Activated CD8-positive, alpha-beta T cell treated with anti-CD3 and anti-CD28 coated beads for 36 hours (primary cell): ENCODE results near the gene SEMA3B. TPM values are rescaled to one million over a fixed set of nuclear protein-coding genes. Genes with fewer than 3 reads are reported as not detected.
"Not testable (repeated sequence)": the region's sequence is repeated elsewhere in the genome, so short reads cannot be mapped to it uniquely, and the experiment has no call there.

ENCODE experiments used
- ATAC-seq: fragments of 200-7000 bp; cut with Tn5 transposase; one replicate; pipeline ENCODE4 v1.10.0; 2021; ENCODE audit warnings: mild to moderate bottlenecking, moderate library complexity
- CTCF ChIA-PET: fragments of 350-600 bp; sonication (Branson Sonifier 250); formaldehyde crosslinking; loops from one replicate; lab custom pipeline; 2021; ENCODE audit warnings: antibody characterized with exemption; lab: Charles Lee
- POLR2A ChIA-PET: fragments of 350-600 bp; sonication (Branson Sonifier 250); formaldehyde crosslinking; loops from one replicate; lab custom pipeline; 2021; ENCODE audit warnings: antibody characterized with exemption; lab: Charles Lee
- DNase-seq: peaks from one replicate; pipeline ENCODE4 v3.0.0-alpha.2; 2020
- H3K27ac Mint-ChIP-seq: one replicate; pipeline ENCODE4 v1.8.0; 2021; ENCODE audit warnings: mild to moderate bottlenecking, mixed read lengths
- H3K27me3 Mint-ChIP-seq: one replicate; pipeline ENCODE4 v1.8.0; 2021; ENCODE audit warnings: mixed read lengths
- H3K36me3 Mint-ChIP-seq: one replicate; pipeline ENCODE4 v1.8.0; 2021; ENCODE audit warnings: low read depth, mixed read lengths
- H3K4me1 Mint-ChIP-seq: one replicate; pipeline ENCODE4 v1.8.0; 2021; ENCODE audit warnings: low read depth, mixed read lengths
- H3K4me3 Mint-ChIP-seq: one replicate; pipeline ENCODE4 v1.8.0; 2021; ENCODE audit warnings: mild to moderate bottlenecking, moderate library complexity, mixed read lengths
- H3K9me3 Mint-ChIP-seq: one replicate; pipeline ENCODE4 v1.8.0; 2021; ENCODE audit warnings: mixed read lengths
- intact Hi-C: fragments of 100-400 bp; cut with micrococcal nuclease; formaldehyde crosslinking; loops from one replicate; pipeline ENCODE4 v1.10.0; 2022
- total RNA-seq, 2 experiments: library from RNA; stranded (reverse); gene quantifications; one replicate each; pipeline ENCODE4 v1.2.3, GENCODE V29; 2021
- TF ChIP-seq, protein P1 (sequence below): fragments of 200-600 bp; IDR thresholded peaks from one replicate; pipeline ENCODE4 v1.8.0; 2022; ENCODE audit warnings: antibody characterized with exemption, mild to moderate bottlenecking

SEMA3B gene
- total RNA-seq, 2 experiments from 2014 or later: 1.6 to 2.3 TPM

DNA sequence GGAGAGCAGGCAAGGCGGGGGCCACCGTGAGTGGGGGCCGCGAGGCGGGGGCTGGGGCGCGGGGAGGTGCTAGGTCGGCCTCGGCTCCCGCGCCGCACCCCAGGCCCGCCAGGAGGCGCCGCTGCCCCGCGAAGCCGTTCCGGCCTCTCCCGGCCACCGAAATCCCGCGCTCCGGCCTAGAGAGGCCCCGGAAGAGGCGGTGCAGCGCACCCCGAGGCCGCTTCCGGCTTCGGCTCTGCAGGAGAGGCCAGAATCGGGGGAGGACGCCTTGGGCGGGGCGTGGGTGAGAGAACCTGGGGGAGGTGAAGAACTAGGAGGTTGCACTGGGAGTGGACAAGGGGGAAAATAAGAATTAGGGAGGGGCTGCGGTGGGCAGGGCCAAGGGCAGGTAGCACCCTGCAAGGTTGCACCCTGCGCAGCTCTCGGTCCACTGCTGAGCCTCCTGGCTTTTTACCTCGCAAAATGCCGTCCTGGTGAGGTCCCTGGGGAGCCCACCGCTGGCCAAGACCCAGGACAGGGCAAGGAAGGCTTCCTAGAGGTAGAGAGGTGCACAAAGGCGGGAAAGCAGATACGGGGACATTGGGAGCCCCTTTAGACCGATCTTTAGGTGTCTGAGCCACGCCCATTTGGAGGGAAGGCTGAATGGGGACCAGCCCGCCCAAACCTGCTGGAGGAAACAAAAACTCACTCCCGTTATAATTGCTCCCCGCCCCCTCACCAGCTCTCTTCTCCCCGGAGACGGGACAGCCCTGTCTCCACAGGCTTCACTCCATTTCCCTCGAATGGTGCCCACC lies 41.4 kb upstream of the SEMA3B start:
- CTCF ChIA-PET: interaction anchor here (0.6 to 14.8 kb wide), 22 partner anchors 9 to 389 kb away, joined by 3 to 239 read pairs (median 5); partner anchors contain the start of genes GNAI2, GNAT1, HYAL3 and LSMEM2
- peak overlapping the region; percentile 96 for H3K4me3 Mint-ChIP-seq
- peaks cover 4% of the 10 kb centered on the region for H3K27me3 Mint-ChIP-seq
- H3K9me3 Mint-ChIP-seq: no peaks in the 10 kb centered on the region
- DNase-seq (peak; percentile 91), ATAC-seq (peak; percentile 84)
- no peaks in the 10 kb centered on the region for H3K36me3 Mint-ChIP-seq
- TF ChIP-seq, protein P1, sequence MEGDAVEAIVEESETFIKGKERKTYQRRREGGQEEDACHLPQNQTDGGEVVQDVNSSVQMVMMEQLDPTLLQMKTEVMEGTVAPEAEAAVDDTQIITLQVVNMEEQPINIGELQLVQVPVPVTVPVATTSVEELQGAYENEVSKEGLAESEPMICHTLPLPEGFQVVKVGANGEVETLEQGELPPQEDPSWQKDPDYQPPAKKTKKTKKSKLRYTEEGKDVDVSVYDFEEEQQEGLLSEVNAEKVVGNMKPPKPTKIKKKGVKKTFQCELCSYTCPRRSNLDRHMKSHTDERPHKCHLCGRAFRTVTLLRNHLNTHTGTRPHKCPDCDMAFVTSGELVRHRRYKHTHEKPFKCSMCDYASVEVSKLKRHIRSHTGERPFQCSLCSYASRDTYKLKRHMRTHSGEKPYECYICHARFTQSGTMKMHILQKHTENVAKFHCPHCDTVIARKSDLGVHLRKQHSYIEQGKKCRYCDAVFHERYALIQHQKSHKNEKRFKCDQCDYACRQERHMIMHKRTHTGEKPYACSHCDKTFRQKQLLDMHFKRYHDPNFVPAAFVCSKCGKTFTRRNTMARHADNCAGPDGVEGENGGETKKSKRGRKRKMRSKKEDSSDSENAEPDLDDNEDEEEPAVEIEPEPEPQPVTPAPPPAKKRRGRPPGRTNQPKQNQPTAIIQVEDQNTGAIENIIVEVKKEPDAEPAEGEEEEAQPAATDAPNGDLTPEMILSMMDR: peak; percentile 97
- intact Hi-C loops: loop anchor here (2.0 kb wide), 3 partner anchors 19 to 45 kb away; no protein-coding TSS in a partner anchor
- POLR2A ChIA-PET: interaction anchor here (0.9 to 3.4 kb wide), 17 partner anchors 9 to 123 kb away, joined by 3 to 21 read pairs (median 4); partner anchors contain the start of genes CYB561D2, GNAI2, GNAT1 and NPRL2
- peak overlapping the region; percentile 94 for H3K27ac Mint-ChIP-seq
- peaks cover 23% of the 10 kb centered on the region for H3K4me1 Mint-ChIP-seq

GRCh38 chr3:50228184-50228763 lies 40.7 kb upstream of the SEMA3B start:
- intact Hi-C loops, H3K27me3 Mint-ChIP-seq, DNase-seq: not testable (repeated sequence)

GRCh38 chr3:50229490-50229889 lies 39.5 kb upstream of the SEMA3B start:
- POLR2A ChIA-PET: interaction anchor here (0.8 to 3.4 kb wide), 9 partner anchors 12 to 121 kb away, joined by 3 to 11 read pairs (median 4); partner anchors contain the start of genes CYB561D2 and NPRL2
- no peak overlapping the region for H3K4me3 Mint-ChIP-seq
- peak overlapping the region; percentile 10 for H3K27ac Mint-ChIP-seq
- H3K27me3 Mint-ChIP-seq: peaks cover 1% of the 10 kb centered on the region
- CTCF ChIA-PET: interaction anchor here (1.6 to 14.8 kb wide), 6 partner anchors 7 to 70 kb away, joined by 3 to 239 read pairs (median 66); partner anchors contain the start of genes GNAI2, GNAT1, HYAL3 and NAA80
- no peak for DNase-seq
- TF ChIP-seq, protein P1: no peak
- intact Hi-C loops: no loop called here
- H3K36me3 Mint-ChIP-seq: no peaks in the 10 kb centered on the region
- H3K9me3 Mint-ChIP-seq: no peaks in the 10 kb centered on the region
- ATAC-seq: no peak
- peaks cover 26% of the 10 kb centered on the region for H3K4me1 Mint-ChIP-seq

More at GRCh38 chr3:50228184-50228763, 40.7 kb upstream of the SEMA3B start:
- peak overlapping the region; percentile 96 for H3K4me3 Mint-ChIP-seq
- ATAC-seq, H3K36me3 Mint-ChIP-seq, H3K9me3 Mint-ChIP-seq: not testable (repeated sequence)
- peak overlapping the region; percentile 94 for H3K27ac Mint-ChIP-seq
- peaks cover 23% of the 10 kb centered on the region for H3K4me1 Mint-ChIP-seq
- ChIA-PET CTCF (interaction anchor here (0.7 to 14.8 kb wide), 10 partner anchors 8 to 93 kb away, joined by 3 to 239 read pairs (median 19); partner anchors contain the start of genes GNAI2, GNAT1, HYAL3 and NAA80), POLR2A (interaction anchor here (0.8 to 3.4 kb wide), 15 partner anchors 9 to 122 kb away, joined by 3 to 21 read pairs (median 4); partner anchors contain the start of genes CYB561D2, GNAI2 and NPRL2)

- DNase-seq (no peak), ATAC-seq (no peak)
- peaks cover 1% of the 10 kb centered on the region for H3K27me3 Mint-ChIP-seq
- H3K27ac Mint-ChIP-seq: no peak overlapping the region
- intact Hi-C loops: no loop called here
- TF ChIP-seq, protein P1: no peak
- no peak overlapping the region for H3K4me3 Mint-ChIP-seq
- H3K4me1 Mint-ChIP-seq: peaks cover 24% of the 10 kb centered on the region
- no peaks in the 10 kb centered on the region for H3K9me3 Mint-ChIP-seq
- ChIA-PET CTCF (interaction anchor here (1.4 to 14.8 kb wide), 6 partner anchors 13 to 45 kb away, joined by 4 to 239 read pairs (median 51); partner anchors contain the start of gene GNAT1), POLR2A (interaction anchor here (1.1 to 1.9 kb wide), 6 partner anchors 10 to 52 kb away, joined by 3 to 6 read pairs (median 4); partner anchors contain the start of gene LSMEM2)
- H3K36me3 Mint-ChIP-seq: no peaks in the 10 kb centered on the region
These were observed 38.7 kb upstream of the SEMA3B start for GRCh38 chr3:50230104-50230793.
